Stimulated activated CD8-positive, alpha-beta memory T cell treated with anti-CD3 and anti-CD28 coated beads, Interleukin-7, amount 100 ng/mL, for 24 hours (primary cell): ENCODE results near the gene ACER1.
"Not testable (repeated sequence)": the region's sequence is repeated elsewhere in the genome, so short reads cannot be mapped to it uniquely, and the experiment has no call there.

Source experiments
- DNase-seq: peaks from one replicate; pipeline ENCODE4 v3.0.0-alpha.2; 2020; ENCODE audit warnings: low read depth

The ACER1 gene

DNA sequence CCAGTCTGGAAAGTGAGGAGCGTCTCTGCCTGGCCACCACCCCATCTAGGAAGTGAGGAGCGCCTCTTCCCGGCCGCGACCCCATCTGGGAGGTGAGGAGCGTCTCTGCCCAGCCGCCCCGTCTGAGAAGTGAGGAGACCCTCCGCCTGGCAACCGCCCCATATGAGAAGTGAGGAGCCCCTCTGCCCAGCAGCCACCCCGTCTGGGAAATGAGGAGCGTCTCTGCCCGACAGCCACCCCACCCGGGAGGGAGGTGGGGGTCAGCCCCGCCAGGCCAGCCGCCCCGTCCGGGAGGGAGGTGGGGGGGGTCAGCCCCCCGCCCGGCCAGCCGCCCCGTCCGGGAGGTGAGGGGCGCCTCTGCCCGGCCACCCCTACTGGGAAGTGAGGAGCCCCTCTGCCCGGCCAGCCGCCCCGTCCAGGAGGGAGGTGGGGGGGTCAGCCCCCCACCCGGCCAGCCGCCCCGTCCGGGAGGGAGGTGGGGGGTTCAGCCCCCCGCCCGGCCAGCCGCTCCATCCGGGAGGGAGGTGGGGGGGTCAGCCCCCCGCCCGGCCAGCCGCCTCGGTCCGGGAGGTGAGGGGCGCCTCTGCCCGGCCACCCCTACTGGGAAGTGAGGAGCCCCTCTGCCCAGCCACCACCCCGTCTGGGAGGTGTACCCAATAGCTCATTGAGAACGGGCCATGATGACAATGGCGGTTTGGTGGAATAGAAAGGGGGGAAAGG is 22.1 kb upstream of the ACER1 start:
- DNase-seq: not testable (repeated sequence)

DNA sequence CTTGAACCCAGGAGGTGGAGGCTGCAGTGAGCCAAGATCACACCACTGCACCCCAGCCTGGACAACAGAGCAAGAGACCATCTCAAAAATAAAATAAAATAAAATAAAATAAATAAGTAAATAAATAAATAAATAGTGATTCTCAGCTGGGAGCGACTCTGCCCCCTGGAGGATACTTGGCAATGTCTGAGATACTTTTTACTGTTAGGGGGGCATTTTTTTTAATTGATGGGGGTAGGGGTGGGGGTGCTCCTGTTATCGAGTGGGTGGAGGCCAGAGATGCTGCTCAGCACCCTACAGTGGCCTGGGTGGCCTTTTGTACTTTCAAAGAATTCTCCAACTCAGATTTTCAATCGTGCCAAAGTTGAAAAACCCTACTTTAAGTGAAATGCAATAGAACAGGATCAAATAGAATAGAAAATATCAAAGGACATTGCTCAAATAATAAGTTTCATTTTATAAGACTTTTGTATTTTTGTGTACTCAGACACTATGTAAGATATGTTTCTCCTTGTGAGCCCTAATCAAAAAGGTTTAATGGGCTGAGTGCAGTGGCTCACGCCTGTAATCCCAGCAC is 20.8 kb upstream of the ACER1 start:
- no peak for DNase-seq

DNA sequence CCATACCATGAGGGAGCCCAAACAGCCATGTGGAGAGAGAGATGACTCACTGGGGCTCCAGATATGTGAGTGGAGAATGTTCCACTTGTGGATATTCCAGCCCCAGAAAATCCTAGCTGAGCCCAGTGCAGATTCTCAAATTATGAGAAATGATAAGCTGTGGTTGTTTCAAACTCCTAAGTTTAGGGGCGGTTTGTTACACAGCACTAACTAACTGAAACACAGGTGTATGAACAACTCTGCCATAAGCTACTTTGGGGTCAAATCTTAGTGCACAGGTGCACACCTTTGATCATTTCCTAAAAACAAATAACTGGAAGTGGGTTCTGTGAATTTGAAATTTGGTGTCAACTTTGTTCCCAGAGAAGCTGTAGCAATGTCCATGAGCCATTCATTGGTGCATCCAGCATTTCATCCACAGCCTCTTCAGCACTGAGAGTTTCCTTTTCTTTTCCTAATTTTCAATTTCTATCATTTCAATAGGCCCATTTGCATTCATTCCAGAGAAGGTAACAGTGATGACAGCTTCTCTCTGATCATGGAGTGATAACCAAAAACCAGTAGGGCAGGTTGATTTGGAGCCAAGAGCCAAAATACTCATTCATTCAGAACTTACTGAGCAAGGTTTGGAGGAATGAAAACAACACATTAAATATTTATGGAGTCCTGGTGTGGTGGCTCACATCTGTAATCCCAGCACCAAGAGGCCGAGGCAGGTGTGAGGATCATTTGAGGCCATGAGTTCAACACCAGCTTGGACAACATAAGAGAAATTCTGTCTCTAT is 19.2 kb upstream of the ACER1 start:
- DNase-seq: no peak

GRCh38 chr19:6350688-6351087 is 17.3 kb upstream of the ACER1 start:
- DNase-seq: no peak

GRCh38 chr19:6349271-6349670 is 15.9 kb upstream of the ACER1 start:
- DNase-seq: not testable (repeated sequence)

DNA sequence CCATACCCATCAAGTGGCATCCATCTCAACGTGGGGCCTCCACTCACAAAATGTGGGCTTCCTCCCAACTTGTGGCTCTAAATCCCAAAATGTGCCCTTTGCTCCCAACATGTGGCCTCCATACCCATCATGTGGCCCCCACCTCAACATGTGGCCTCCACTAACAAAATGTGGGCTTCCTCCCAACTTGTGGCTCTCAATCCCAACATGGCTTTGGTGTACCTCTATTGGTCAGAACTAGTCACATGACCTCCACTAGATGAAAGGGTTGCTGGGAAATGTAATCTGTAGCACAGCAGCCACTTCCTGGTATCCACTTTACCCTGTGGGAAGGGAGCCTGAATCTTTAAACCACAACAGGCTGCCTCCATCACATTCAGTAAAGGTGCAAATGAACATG is 10.1 kb upstream of the ACER1 start:
- DNase-seq: no peak

DNA sequence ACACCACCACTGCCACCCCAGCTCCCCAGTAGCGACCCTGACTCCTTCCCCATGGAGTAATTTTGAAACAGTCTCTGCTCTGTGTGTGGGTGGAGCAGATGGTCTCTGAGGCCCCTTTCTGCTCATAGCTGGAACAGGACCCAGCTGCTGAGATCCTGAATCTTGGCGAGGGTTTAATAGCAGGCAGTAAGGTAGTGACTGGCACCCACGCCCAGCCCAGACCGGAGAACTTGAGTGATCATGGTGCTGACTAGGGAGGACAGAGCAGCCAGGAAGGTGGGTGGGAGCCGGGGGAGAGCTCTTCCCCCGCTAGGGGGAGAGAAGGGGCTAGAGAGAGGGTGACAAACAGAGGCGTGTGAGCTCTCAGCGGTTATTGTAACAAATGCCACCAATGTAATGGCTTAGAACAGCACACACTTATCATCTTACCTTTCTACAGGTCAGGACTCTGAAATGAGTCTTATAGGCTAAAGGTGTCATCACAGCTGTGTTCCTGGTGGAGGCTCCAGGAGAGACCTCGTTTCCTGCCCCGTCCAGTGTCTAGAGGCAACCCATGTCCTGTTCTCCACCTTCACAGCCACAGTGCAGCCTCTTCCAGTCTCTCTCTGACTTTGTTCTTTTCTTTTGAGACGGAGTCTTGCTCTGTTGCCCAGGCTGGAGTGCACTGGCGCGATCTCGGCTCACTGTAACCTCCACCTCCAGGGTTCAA is 7.2 kb upstream of the ACER1 start:
- DNase-seq: no peak

- no peak for DNase-seq
Observed at GRCh38 chr19:6334490-6335285, 1.3 kb upstream of the ACER1 start.

GRCh38 chr19:6326815-6327214 is 6.6 kb downstream of the ACER1 start:
- no peak for DNase-seq

GRCh38 chr19:6325614-6326013 is 7.8 kb downstream of the ACER1 start:
- DNase-seq: no peak

DNA sequence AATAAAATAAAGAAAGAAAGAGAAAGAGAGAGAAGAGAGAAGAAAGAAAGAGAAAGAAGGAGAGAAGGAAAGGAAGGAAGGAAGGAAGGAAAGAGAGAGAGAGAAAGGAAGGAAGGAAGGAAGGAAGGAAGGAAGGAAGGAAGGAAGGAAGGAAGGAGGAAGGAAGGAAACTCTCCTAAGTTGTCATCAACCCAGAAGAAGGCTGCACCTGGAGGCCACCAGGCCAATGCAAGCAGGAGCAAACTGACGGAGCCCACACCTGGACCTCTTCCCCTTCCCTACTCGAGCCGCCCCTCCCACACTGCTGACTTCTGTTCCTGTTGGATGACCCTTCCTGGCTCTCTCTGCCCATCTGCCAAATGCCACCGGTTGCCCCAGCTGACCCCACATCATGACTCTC is 8.7 kb downstream of the ACER1 start:
- DNase-seq: no peak

GRCh38 chr19:6322284-6322683 is 11.1 kb downstream of the ACER1 start:
- DNase-seq: no peak

GRCh38 chr19:6319376-6319775 is 14.0 kb downstream of the ACER1 start:
- no peak for DNase-seq

GRCh38 chr19:6318772-6319171 is 14.6 kb downstream of the ACER1 start:
- DNase-seq: no peak

- DNase-seq: not testable (repeated sequence)
Observed at GRCh38 chr19:6315646-6316045, 17.8 kb downstream of the ACER1 start.

GRCh38 chr19:6313398-6313969 is 19.9 kb downstream of the ACER1 start:
- no peak for DNase-seq

DNA sequence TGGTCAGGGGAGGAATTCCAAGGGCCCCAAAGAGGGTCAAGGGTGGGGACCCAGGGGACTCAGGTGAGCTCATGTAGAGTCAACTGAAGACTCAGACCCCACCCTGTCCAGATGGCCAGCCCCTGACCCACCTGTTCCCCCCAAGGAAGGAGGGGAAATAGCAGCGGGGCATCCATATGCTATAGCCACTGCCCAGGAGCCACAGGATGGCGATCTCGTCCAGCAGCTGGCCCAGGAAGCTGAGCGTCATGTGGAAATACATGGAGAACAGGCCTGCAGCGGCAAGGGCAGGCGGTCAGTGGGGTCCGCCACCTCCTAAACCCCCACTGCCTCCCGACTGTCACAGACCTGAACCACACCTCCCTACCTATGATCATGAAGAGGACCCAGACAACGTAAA is 21.4 kb downstream of the ACER1 start:
- DNase-seq: no peak

DNA sequence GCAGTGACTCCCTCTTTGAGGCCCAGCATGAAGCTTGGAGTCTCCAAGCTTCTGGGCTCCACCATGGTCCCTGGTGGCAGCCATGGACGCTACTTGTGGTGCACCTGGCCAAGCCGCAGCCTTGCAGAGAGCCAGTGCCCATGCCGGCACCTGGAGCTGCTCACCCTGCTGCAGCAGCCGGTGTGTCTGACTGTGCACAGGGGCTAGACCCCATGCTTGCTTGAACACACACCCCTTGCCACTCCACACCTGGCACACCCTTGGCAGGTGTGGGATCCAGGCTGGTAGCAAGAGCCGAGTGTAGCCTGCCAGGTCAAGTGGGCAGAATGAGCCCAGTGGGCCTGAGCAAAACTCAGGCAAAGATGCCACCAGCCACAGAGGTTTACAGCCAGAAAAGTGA is 35.0 kb downstream of the ACER1 start:
- no peak for DNase-seq

DNA sequence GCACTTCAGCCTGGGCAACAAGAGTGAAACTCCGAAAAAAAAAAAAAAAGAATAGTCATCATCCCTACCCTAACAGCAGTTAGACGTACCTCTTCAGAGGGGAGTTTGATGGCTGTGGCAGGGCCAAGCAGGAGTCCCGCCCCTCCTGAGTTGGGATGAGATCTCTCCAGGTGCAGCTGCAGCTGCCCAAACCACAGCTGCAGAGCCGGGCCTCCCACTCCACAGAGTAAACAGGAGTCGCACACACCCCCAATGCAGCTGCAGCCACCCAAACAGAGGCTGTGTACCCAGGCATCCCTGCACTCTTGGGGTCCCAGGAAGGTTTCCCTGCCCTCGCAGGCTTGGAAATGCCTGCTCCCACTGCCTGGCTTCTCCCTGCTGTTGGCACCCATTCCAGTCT is 36.2 kb downstream of the ACER1 start:
- DNase-seq: no peak

DNA sequence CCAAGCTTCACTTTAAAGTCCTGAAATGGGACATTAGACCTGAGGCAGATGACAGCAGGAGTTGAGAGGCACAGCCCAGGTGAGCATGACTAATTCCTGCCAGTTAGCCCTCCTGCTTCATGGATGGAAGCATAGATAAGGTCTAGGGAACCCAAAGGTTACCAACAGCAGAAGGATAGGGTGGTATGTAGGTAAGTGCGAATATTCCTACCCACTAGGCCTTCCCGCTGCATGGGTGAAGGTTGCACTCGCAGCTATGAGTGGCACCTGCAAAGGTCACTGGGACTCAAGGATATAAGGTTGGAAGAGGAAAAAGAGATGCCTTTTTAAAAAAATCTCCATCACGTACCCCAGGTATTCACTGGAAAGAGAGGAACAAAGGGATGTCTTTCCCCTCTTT is 41.4 kb downstream of the ACER1 start:
- no peak for DNase-seq

- no peak for DNase-seq
Observed at GRCh38 chr19:6288737-6289136, 44.7 kb downstream of the ACER1 start.
